Activated CD8-positive, alpha-beta T cell treated with anti-CD3 and anti-CD28 coated beads for 36 hours (primary cell): ENCODE measurements around the gene POLA1. TPM values are rescaled to one million over a fixed set of nuclear protein-coding genes. Genes with fewer than 3 reads are reported as not detected.

ENCODE experiments used
- ATAC-seq: fragments of 200-7000 bp; cut with Tn5 transposase; one replicate; pipeline ENCODE4 v1.10.0; 2021; ENCODE audit warnings: mild to moderate bottlenecking, moderate library complexity
- CTCF ChIA-PET: fragments of 350-600 bp; sonication (Branson Sonifier 250); formaldehyde crosslinking; loops from one replicate; lab custom pipeline; 2021; ENCODE audit warnings: antibody characterized with exemption; lab: Charles Lee
- POLR2A ChIA-PET: fragments of 350-600 bp; sonication (Branson Sonifier 250); formaldehyde crosslinking; loops from one replicate; lab custom pipeline; 2021; ENCODE audit warnings: antibody characterized with exemption; lab: Charles Lee
- DNase-seq: peaks from one replicate; pipeline ENCODE4 v3.0.0-alpha.2; 2020
- H3K27ac Mint-ChIP-seq: one replicate; pipeline ENCODE4 v1.8.0; 2021; ENCODE audit warnings: mild to moderate bottlenecking, mixed read lengths
- H3K27me3 Mint-ChIP-seq: one replicate; pipeline ENCODE4 v1.8.0; 2021; ENCODE audit warnings: mixed read lengths
- H3K36me3 Mint-ChIP-seq: one replicate; pipeline ENCODE4 v1.8.0; 2021; ENCODE audit warnings: low read depth, mixed read lengths
- H3K4me1 Mint-ChIP-seq: one replicate; pipeline ENCODE4 v1.8.0; 2021; ENCODE audit warnings: low read depth, mixed read lengths
- H3K4me3 Mint-ChIP-seq: one replicate; pipeline ENCODE4 v1.8.0; 2021; ENCODE audit warnings: mild to moderate bottlenecking, moderate library complexity, mixed read lengths
- H3K9me3 Mint-ChIP-seq: one replicate; pipeline ENCODE4 v1.8.0; 2021; ENCODE audit warnings: mixed read lengths
- CTCF ChIP-seq: fragments of 200-600 bp; IDR thresholded peaks from one replicate; pipeline ENCODE4 v1.8.0; 2022; ENCODE audit warnings: antibody characterized with exemption, mild to moderate bottlenecking
- intact Hi-C: fragments of 100-400 bp; cut with micrococcal nuclease; formaldehyde crosslinking; loops from one replicate; pipeline ENCODE4 v1.10.0; 2022
- total RNA-seq, 2 experiments: library from RNA; stranded (reverse); gene quantifications; one replicate each; pipeline ENCODE4 v1.2.3, GENCODE V29; 2021

POLA1 gene
- total RNA-seq, 2 experiments from 2014 or later, result 41.4 to 42.9 TPM

GRCh38 chrX:25022499-25023325, 329.0 kb downstream of the POLA1 start:
- Mint-ChIP-seq H3K4me1 (peaks cover 12% of the 10 kb centered on the region), H3K27ac (no peak overlapping the region), H3K27me3 (peaks cover 49% of the 10 kb centered on the region), H3K4me3 (no peak overlapping the region), H3K36me3 (no peaks in the 10 kb centered on the region), H3K9me3 (no peaks in the 10 kb centered on the region)
- TF ChIP-seq CTCF, result peak; percentile 27
- POLR2A ChIA-PET, result no interaction called here
- CTCF ChIA-PET, result interaction anchor here (0.6 to 2.7 kb wide), 4 partner anchors 12 to 121 kb away, joined by 3 to 12 read pairs (median 4); no protein-coding TSS in a partner anchor
- intact Hi-C loops, result no loop called here
- ATAC-seq, result no peak
- DNase-seq, result no peak

DNA sequence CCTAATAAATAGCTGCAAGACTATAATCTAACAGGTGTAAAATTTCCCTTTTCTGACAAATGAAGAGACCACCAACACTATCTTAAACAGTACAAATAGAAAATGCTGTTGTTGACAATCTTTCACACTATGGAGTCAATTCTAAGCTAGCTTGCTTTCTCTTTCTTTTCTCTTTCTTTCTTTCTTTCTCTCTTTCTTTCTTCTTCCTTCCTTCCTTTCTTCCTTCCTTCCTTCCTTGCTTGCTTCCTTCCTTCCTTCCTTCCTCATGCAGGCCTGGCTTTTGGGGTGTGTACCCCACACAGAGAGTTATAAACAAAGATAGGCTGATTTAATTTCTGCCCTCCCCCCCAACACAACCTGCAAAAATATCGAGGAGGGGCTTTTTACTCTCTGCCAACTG, 330.2 kb downstream of the POLA1 start:
- no peak for TF ChIP-seq CTCF
- no peaks in the 10 kb centered on the region for H3K36me3 Mint-ChIP-seq
- CTCF ChIA-PET, result interaction anchor here (1.3 to 2.7 kb wide), 2 partner anchors 12 to 119 kb away, joined by 4 to 12 read pairs; no protein-coding TSS in a partner anchor
- intact Hi-C loops, result no loop called here
- POLR2A ChIA-PET, result no interaction called here
- no peaks in the 10 kb centered on the region for H3K9me3 Mint-ChIP-seq
- DNase-seq (no peak), ATAC-seq (no peak)
- H3K4me3 Mint-ChIP-seq, result no peak overlapping the region
- peaks cover 11% of the 10 kb centered on the region for H3K4me1 Mint-ChIP-seq
- H3K27ac Mint-ChIP-seq, result no peak overlapping the region
- H3K27me3 Mint-ChIP-seq, result peaks cover 45% of the 10 kb centered on the region

DNA sequence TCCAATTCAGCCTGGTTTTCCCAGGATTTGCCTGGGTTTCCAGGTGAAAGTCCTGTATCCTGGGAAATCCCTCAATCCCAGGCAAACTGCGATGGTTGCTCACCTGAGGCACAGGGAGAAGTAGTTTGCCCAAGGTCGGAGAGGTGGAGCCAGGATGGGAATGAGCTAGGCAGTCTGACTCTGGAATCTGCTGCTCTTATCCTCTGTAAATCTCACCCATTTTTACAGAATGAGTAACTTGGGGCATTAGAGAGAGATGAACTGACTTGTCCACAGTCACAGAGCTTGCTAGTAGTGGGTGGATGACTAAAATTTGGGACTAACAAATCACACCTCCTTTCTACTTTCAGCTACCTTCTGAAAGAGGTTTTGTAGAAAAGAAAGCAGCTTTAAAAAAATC, 331.9 kb downstream of the POLA1 start:
- POLR2A ChIA-PET, result interaction anchor here (0.8 kb wide), 1 partner anchor 10 kb away, joined by 3 read pairs; the partner anchor contains the start of gene ARX
- no peaks in the 10 kb centered on the region for H3K9me3 Mint-ChIP-seq
- CTCF ChIA-PET, result interaction anchor here (1.7 kb wide), 1 partner anchor 118 kb away, joined by 9 read pairs; no protein-coding TSS in a partner anchor
- H3K27ac Mint-ChIP-seq, result no peak overlapping the region
- DNase-seq (no peak), ATAC-seq (no peak)
- intact Hi-C loops, result no loop called here
- H3K27me3 Mint-ChIP-seq, result peaks cover 36% of the 10 kb centered on the region
- no peaks in the 10 kb centered on the region for H3K36me3 Mint-ChIP-seq
- H3K4me1 Mint-ChIP-seq, result peaks cover 10% of the 10 kb centered on the region
- no peak overlapping the region for H3K4me3 Mint-ChIP-seq
- TF ChIP-seq CTCF, result no peak

DNA sequence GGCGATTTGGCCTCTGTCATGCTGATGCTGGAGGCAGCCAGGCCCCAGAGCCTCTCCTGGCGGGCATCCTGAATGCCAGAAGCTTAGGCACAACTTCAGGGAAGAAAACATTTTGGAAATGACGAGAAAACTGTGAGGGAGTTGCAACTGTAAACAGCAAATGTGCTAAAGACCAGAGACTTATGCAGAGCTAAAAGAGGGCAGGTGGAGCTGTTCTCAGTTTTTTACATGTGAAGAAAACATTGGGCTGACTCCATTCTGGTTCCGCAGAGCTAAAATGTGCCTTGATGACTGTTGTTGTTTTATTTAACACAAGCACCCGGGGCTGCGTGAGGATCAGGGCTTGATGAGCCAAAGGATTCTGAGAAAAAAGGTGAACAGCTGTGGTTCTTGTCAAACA, 332.9 kb downstream of the POLA1 start:
- no peak overlapping the region for H3K27ac Mint-ChIP-seq
- CTCF ChIA-PET, result interaction anchor here (1.7 kb wide), 1 partner anchor 117 kb away, joined by 9 read pairs; no protein-coding TSS in a partner anchor
- no peak for TF ChIP-seq CTCF
- H3K36me3 Mint-ChIP-seq, result no peaks in the 10 kb centered on the region
- DNase-seq (no peak), ATAC-seq (no peak)
- POLR2A ChIA-PET, result no interaction called here
- peaks cover 6% of the 10 kb centered on the region for H3K4me1 Mint-ChIP-seq
- H3K4me3 Mint-ChIP-seq, result no peak overlapping the region
- H3K27me3 Mint-ChIP-seq, result peaks cover 29% of the 10 kb centered on the region
- H3K9me3 Mint-ChIP-seq, result no peaks in the 10 kb centered on the region
- intact Hi-C loops, result no loop called here

GRCh38 chrX:25028726-25029125, 335.0 kb downstream of the POLA1 start:
- H3K4me3 Mint-ChIP-seq, result no peak overlapping the region
- no peak for ATAC-seq
- POLR2A ChIA-PET, result no interaction called here
- no peak for TF ChIP-seq CTCF
- no peaks in the 10 kb centered on the region for H3K9me3 Mint-ChIP-seq
- no peak for DNase-seq
- no peaks in the 10 kb centered on the region for H3K36me3 Mint-ChIP-seq
- peaks cover 12% of the 10 kb centered on the region for H3K27me3 Mint-ChIP-seq
- no peaks in the 10 kb centered on the region for H3K4me1 Mint-ChIP-seq
- intact Hi-C loops, result no loop called here
- CTCF ChIA-PET, result interaction anchor here (1.1 kb wide), 1 partner anchor 115 kb away, joined by 5 read pairs; no protein-coding TSS in a partner anchor
- no peak overlapping the region for H3K27ac Mint-ChIP-seq
